CD4-positive, alpha-beta T cell (primary cell): ENCODE results near the gene CNFN. TPM values are rescaled to one million over a fixed set of nuclear protein-coding genes. Genes with fewer than 3 reads are reported as not detected.

Experiments
- ATAC-seq: fragments of 200-7000 bp; cut with Tn5 transposase; one replicate; pipeline ENCODE4 v1.10.0; 2022; ENCODE audit warnings: mild to moderate bottlenecking; ENCODE audit not compliant: poor library complexity
- CTCF ChIA-PET: fragments of 350-600 bp; sonication (Branson Sonifier 250); formaldehyde crosslinking; loops from one replicate; lab custom pipeline; 2021; ENCODE audit warnings: antibody characterized with exemption, inconsistent platforms; lab: Charles Lee
- POLR2A ChIA-PET: fragments of 350-600 bp; sonication (Branson Sonifier 250); formaldehyde crosslinking; loops from one replicate; lab custom pipeline; 2021; ENCODE audit warnings: antibody characterized with exemption, inconsistent platforms; lab: Charles Lee
- DNase-seq, 14 experiments: peaks; one replicate each; pipeline ENCODE4 v3.0.0-alpha.2; 2013 to 2020; ENCODE audit warnings: mixed read lengths in 2 of 14
- H3K27ac ChIP-seq, 2 donors: one replicate each; pipeline versions ENCODE4 v1.5.1 to v1.7.0; 2013; ENCODE audit warnings: low read length in 2 of 2, low read depth in 1 of 2, mild to moderate bottlenecking in 1 of 2
- H3K27me3 ChIP-seq, 2 experiments: 1 replicate in 1 of 2; 2 replicates in 1 of 2; pipeline versions ENCODE4 v1.6.1 to v1.7.0; 2013; ENCODE audit warnings: low read length in 2 of 2, control low read depth in 1 of 2, mild to moderate bottlenecking in 1 of 2, moderate library complexity in 1 of 2; ENCODE audit not compliant: insufficient read depth in 2 of 2, control insufficient read depth in 1 of 2
- H3K36me3 ChIP-seq: one replicate; pipeline ENCODE4 v1.6.1; 2013; ENCODE audit warnings: low read length, control low read depth; ENCODE audit not compliant: insufficient read depth
- H3K4me1 ChIP-seq: one replicate; pipeline ENCODE4 v1.6.1; 2013; ENCODE audit warnings: low read length, control low read depth; ENCODE audit not compliant: insufficient read depth
- H3K4me3 ChIP-seq: one replicate; pipeline ENCODE4 v1.5.1; 2013; ENCODE audit warnings: mild to moderate bottlenecking, low read length, moderate library complexity
- H3K9me3 ChIP-seq, 2 experiments: 1 replicate in 1 of 2; 2 replicates in 1 of 2; pipeline versions ENCODE4 v1.6.1 to v1.7.0; 2013; ENCODE audit warnings: low read length in 2 of 2, mild to moderate bottlenecking in 2 of 2, control low read depth in 1 of 2, moderate library complexity in 1 of 2; ENCODE audit not compliant: control insufficient read depth in 1 of 2, insufficient read depth in 1 of 2
- H3K27ac Mint-ChIP-seq: one replicate; pipeline ENCODE4 v1.8.0; 2020; ENCODE audit warnings: mixed read lengths
- H3K27me3 Mint-ChIP-seq: one replicate; pipeline ENCODE4 v1.8.0; 2021; ENCODE audit warnings: mixed read lengths
- H3K36me3 Mint-ChIP-seq: one replicate; pipeline ENCODE4 v1.8.0; 2021; ENCODE audit warnings: low read depth, mixed read lengths
- H3K4me1 Mint-ChIP-seq: one replicate; pipeline ENCODE4 v1.8.0; 2021; ENCODE audit warnings: low read depth, mixed read lengths
- H3K4me3 Mint-ChIP-seq: one replicate; pipeline ENCODE4 v1.8.0; 2020; ENCODE audit warnings: mild to moderate bottlenecking, mixed read lengths
- H3K9me3 Mint-ChIP-seq: one replicate; pipeline ENCODE4 v1.8.0; 2020; ENCODE audit warnings: mixed read lengths
- intact Hi-C, 2 experiments: fragments of 100-400 bp; cut with DNase I in 1 of 2; cut with micrococcal nuclease in 1 of 2; formaldehyde crosslinking; loops; one replicate each; pipeline versions ENCODE4 v1.15.1 to v1.9.0; 2023 to 2025; cut with DNase I, micrococcal nuclease
- total RNA-seq, 174 experiments: library from RNA in 2 of 174; stranded (reverse) in 2 of 174; gene quantifications; one replicate each; pipeline ENCODE4 v1.2.3 and lab custom pipeline; 2021 to 2026
- TF ChIP-seq, protein P1 (sequence below): fragments of 200-600 bp; IDR thresholded peaks from one replicate; pipeline ENCODE4 v1.8.0; 2022; ENCODE audit warnings: antibody characterized with exemption, mild to moderate bottlenecking

The CNFN gene
- total RNA-seq, 2 experiments from 2014 or later, result not detected

GRCh38 chr19:42361545-42361910 lies 28.6 kb downstream of the CNFN start:
- no peaks in the 10 kb centered on the region for H3K9me3 Mint-ChIP-seq
- H3K4me1 Mint-ChIP-seq, result no peaks in the 10 kb centered on the region
- peaks cover 6% of the 10 kb centered on the region for H3K36me3 Mint-ChIP-seq
- H3K27me3 Mint-ChIP-seq, result no peaks in the 10 kb centered on the region
- ChIA-PET POLR2A (no interaction called here), CTCF (no interaction called here)
- TF ChIP-seq, protein P1, sequence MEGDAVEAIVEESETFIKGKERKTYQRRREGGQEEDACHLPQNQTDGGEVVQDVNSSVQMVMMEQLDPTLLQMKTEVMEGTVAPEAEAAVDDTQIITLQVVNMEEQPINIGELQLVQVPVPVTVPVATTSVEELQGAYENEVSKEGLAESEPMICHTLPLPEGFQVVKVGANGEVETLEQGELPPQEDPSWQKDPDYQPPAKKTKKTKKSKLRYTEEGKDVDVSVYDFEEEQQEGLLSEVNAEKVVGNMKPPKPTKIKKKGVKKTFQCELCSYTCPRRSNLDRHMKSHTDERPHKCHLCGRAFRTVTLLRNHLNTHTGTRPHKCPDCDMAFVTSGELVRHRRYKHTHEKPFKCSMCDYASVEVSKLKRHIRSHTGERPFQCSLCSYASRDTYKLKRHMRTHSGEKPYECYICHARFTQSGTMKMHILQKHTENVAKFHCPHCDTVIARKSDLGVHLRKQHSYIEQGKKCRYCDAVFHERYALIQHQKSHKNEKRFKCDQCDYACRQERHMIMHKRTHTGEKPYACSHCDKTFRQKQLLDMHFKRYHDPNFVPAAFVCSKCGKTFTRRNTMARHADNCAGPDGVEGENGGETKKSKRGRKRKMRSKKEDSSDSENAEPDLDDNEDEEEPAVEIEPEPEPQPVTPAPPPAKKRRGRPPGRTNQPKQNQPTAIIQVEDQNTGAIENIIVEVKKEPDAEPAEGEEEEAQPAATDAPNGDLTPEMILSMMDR, result no peak
- ATAC-seq (no peak), DNase-seq (no peak)
- Histone ChIP-seq H3K9me3 (no peaks in the 10 kb centered on the region), H3K4me1 (no peaks in the 10 kb centered on the region), H3K27me3 (no peaks in the 10 kb centered on the region), H3K4me3 (no peak overlapping the region), H3K27ac (no peak overlapping the region), H3K36me3 (peaks cover 8% of the 10 kb centered on the region)
- no peak overlapping the region for H3K4me3 Mint-ChIP-seq
- intact Hi-C loops, result no loop called here
- no peak overlapping the region for H3K27ac Mint-ChIP-seq

- Histone ChIP-seq H3K27me3 (no peaks in the 10 kb centered on the region), H3K4me3 (no peak overlapping the region), H3K9me3 (no peaks in the 10 kb centered on the region), H3K27ac (no peak overlapping the region), H3K4me1 (no peaks in the 10 kb centered on the region), H3K36me3 (peaks cover 8% of the 10 kb centered on the region)
- Mint-ChIP-seq H3K9me3 (no peaks in the 10 kb centered on the region), H3K4me1 (no peaks in the 10 kb centered on the region), H3K27me3 (no peaks in the 10 kb centered on the region), H3K27ac (no peak overlapping the region), H3K4me3 (no peak overlapping the region), H3K36me3 (peaks cover 6% of the 10 kb centered on the region)
- CTCF ChIA-PET, result no interaction called here
- intact Hi-C loops, result no loop called here
- DNase-seq (no peak), ATAC-seq (no peak)
- POLR2A ChIA-PET, result no interaction called here
- TF ChIP-seq, protein P1, result no peak
Measured at GRCh38 chr19:42360787-42361544, 29.1 kb downstream of the CNFN start.

DNA sequence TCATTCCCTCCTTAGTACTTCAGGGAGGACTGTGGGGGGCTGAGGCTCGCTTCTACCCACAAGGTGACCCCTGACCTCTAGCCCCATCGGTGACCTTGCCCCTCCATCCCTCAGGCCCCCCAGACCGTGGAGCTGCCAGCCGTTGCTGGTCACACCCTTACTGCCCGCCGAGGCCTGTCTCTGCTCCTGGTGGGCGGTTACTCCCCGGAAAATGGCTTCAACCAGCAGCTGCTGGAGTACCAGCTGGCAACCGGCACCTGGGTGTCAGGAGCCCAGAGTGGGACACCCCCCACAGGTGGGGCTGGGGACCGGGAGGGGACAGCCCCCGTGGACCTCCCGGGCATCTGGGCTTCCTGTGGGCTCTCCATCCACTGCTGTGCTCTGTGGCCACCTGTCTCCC lies 32.8 kb downstream of the CNFN start:
- H3K4me3 Mint-ChIP-seq, result no peak overlapping the region
- intact Hi-C loops, result no loop called here
- peaks cover 4% of the 10 kb centered on the region for H3K36me3 ChIP-seq

More for the DNA sequence above, 32.8 kb downstream of the CNFN start:
- Histone ChIP-seq H3K27me3 (no peaks in the 10 kb centered on the region), H3K4me3 (no peak overlapping the region), H3K9me3 (no peaks in the 10 kb centered on the region), H3K27ac (no peak overlapping the region), H3K4me1 (no peaks in the 10 kb centered on the region)
- CTCF ChIA-PET, result no interaction called here
- no peaks in the 10 kb centered on the region for H3K9me3 Mint-ChIP-seq
- ATAC-seq, result no peak
- POLR2A ChIA-PET, result no interaction called here
- no peak overlapping the region for H3K27ac Mint-ChIP-seq
- H3K36me3 Mint-ChIP-seq, result peaks cover 8% of the 10 kb centered on the region
- no peak for DNase-seq
- H3K4me1 Mint-ChIP-seq, result no peaks in the 10 kb centered on the region
- TF ChIP-seq, protein P1, result no peak
- no peaks in the 10 kb centered on the region for H3K27me3 Mint-ChIP-seq
